T-helper 22 cell (primary cell): Measurements from ENCODE around the gene SYNJ1.
A peak's percentile ranks its signal among the peaks of the same experiment; 100 is the strongest.
"Not testable (repeated sequence)": the region's sequence is repeated elsewhere in the genome, so short reads cannot be mapped to it uniquely, and the experiment has no call there.

ENCODE experiments used
- DNase-seq: peaks from one replicate; pipeline ENCODE4 v3.0.0-alpha.2; 2020; ENCODE audit warnings: low read depth

Gene SYNJ1

DNA sequence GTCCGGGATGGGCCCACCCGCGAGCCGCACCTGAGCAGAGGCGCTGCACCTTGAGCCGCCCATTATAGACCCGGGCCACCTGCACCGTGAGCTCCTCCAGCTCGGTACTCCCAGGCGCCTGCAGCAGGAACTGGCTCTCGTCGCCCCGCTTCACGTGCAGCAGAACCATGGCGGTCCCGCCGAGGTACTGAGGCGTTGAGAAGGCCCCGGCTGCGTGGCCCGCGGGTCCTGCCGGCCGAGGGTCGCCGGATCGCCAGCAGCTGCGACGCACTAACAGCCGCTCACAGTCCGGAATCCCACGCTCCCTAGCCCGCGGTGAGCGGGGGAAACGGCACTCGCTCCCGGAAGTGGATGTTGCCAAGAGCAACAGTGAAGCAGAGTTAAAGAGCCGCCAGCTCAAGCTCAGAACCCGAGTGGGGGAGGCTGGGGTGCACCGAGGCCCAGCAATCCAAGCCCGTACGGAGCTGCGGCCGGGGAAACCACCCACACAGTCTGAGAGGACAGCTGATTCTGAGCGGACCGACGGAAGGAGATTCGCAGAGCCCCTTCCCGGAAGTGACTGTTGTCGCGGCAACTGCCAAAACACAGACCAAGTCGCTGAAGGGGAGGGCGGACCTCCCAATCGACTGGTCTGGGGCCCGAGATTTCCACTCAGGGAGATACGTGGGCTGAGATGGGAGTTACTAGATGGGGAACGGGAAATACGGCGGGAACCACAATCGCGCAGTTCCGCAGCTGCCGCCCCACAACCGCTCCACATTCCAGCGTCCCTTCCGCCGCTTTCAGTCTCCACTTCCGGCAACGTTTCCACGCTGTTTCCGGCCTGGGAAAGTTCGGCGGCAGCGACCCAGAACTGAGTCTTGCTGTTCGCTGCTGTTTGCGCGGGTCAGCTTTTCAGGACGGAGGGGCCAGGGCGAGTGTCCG is 115.5 kb downstream of the SYNJ1 start, which contains the start of gene CFAP298:
CFAP298 (minus strand) TSS at position 303 of the 924 bp plus-strand sequence; CDS start at position 169, 134 bp downstream.
- peak; percentile 89 for DNase-seq

- DNase-seq: peak; percentile 6
Observed at GRCh38 chr21:32611471-32611997, 116.3 kb downstream of the SYNJ1 start.

DNA sequence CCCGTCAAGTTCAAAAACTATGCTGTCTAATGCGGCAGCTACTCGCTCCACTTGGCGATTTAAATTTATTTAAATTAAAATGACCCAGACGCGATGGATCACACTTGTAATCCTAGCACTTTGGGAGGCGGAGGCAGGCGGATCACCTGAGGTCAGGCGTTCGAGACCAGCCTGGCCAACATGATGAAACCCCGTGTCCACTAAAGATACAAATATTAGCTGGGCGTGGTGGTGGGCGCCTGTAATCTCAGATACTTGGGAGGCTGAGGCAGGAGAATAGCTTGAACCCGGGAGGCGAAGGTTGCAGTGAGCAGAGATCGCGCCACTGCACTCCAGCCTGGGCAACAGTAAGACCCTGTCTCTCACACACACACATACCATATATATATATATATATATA is 116.9 kb downstream of the SYNJ1 start:
- DNase-seq: not testable (repeated sequence)

- DNase-seq: no peak
Observed at GRCh38 chr21:32608851-32609250, 119.0 kb downstream of the SYNJ1 start.

DNA sequence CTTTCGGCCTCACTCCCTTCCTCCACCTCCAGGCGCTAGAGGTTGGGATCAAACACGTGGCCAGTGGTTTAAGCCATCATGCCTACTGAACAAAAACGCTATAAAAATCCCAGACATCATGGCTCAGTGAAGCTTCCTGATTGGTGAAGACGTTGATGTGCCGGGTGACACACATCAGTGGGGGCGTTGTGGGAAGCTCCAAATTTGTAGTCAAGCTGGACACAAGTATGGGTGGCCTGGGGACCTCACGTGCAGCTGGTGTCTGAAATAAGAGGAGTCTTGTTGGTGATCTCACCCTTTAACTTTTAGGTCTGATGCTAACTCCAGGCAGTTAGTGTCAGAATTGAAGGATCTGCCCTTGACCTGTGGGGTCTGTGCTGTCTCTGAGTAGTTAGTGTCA is 122.3 kb downstream of the SYNJ1 start:
- no peak for DNase-seq

DNA sequence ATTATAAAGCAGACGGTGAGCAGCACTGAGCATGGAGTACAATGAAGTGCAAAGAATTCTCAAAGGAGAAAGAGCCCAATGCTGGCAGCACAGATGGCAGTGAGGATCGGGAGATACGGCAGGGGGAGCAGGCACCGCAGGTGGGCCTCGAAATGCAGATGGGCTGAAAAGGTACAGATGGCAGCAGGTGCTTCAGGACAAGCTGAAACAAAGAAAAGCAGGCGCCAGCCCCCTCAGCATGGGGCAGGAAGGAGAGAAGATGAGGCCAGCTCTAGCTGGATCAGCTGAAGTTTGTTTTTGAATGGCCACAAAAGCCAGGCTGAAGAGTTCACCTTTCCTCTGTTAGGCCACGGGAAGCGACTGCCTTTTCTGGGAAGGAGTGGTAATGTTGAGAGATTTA is 123.3 kb downstream of the SYNJ1 start:
- DNase-seq: no peak

DNA sequence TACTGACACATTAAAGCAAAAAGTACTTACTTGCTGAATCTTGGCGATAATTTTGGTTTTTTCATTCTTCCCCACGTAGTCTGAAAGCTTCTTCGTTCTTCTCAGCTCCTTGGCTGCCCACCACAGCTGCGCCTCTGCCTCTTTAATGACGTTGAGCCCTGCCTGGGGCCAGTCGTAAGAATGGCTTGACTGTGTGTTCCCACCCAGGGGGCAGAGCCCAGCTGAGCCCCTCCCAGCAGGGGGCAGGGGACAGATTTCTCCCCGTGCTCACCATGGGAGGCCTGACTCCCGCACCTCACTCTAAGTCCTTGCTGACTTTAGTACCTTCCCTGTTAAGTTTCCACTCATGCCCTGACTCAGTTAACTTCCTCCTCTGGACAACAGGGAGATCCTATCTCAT is 124.7 kb downstream of the SYNJ1 start:
- DNase-seq: no peak

DNA sequence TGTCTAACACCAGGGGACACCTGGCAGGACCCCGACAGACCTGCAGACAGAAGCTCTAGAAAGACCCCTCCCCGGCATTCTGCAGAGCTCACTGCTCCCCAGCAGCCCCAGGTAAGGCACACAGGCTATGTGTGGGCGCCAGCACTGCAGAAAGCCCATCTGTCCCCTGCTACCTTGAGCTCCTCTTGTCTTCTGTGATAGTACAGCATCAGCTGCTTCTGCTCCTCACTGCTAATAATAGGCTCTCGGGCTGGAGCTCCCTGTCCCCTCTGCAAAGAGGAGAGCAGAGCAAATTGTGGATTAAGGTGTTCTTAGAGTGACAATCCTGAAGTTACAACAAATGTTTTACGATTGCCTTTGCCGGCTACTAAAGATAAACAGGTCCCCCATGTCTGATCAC is 125.7 kb downstream of the SYNJ1 start:
- no peak for DNase-seq

GRCh38 chr21:32599526-32599925 is 128.3 kb downstream of the SYNJ1 start:
- no peak for DNase-seq

DNA sequence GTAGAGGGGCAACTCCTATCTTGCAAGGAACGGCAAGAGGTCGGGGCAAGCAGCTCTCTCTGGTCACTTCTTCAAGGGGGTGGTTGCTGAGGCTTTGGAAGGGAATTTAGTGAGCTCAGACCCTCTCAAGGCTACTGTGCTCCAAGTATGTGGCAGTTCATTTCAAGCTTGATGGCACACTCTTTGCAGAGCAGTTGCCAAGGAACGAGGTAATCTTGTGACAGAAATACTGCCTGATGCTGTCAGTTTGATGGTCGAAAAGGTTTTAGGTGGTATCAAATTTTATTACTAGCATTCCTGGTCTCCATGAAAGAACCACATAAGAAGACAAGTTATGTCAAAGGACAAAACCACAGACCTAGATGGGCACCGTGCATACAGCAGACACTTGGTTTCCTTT is 128.7 kb downstream of the SYNJ1 start:
- no peak for DNase-seq

DNA sequence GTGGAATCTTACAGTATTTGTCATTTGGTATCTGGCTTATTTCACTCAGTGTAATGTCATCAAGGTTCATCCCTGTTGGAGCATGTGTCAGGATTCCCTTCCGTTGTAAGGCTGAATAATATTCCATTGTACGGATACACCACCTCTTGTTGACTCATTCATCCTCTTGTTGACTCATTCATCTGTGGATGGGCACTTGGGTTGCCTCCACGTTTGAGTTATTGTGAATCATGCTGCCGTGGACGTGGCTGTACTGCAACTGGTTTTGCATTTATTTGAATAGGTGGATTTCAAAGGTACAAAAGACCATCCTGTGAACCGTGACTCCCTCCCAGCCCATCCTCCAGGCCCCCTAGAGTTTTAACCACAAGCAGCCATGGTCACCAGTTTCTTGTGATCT is 130.6 kb downstream of the SYNJ1 start:
- no peak for DNase-seq

- DNase-seq: no peak
Observed at GRCh38 chr21:32595431-32595830, 132.4 kb downstream of the SYNJ1 start.

- DNase-seq: no peak
Observed at GRCh38 chr21:32593690-32594089, 134.1 kb downstream of the SYNJ1 start.

- DNase-seq: no peak
Observed at GRCh38 chr21:32592929-32593502, 134.8 kb downstream of the SYNJ1 start.

- no peak for DNase-seq
Observed at GRCh38 chr21:32590130-32590529, 137.7 kb downstream of the SYNJ1 start.

GRCh38 chr21:32587651-32588050 is 140.2 kb downstream of the SYNJ1 start:
- DNase-seq: no peak

GRCh38 chr21:32587120-32587519 is 140.7 kb downstream of the SYNJ1 start:
- DNase-seq: no peak

- no peak for DNase-seq
Observed at GRCh38 chr21:32585970-32586369, 141.8 kb downstream of the SYNJ1 start.

GRCh38 chr21:32585042-32585710 is 142.6 kb downstream of the SYNJ1 start, which contains the start of gene TCP10L:
TSS of gene TCP10L (minus strand) at chr21:32585523. CDS start at chr21:32584304, 1,219 bp downstream.
- DNase-seq: no peak

DNA sequence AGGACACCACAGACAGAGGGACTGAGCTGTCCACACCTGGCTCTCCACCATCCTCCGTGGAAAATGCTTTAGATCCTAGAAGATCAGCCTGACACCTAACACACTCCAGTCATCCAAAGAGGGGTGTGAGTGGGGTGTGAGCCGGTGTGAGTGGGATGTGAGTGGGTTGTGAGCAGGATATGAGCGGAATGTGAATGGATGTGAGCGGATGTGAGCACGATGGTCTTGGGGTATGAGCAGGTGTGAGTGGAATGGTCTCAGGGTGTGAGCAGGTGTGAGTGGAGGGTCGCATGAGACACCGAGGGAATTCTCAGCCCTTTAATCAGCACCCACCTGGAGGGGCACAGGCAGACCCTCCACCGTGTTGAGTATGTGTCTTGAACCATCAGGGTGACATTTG is 143.3 kb downstream of the SYNJ1 start:
- no peak for DNase-seq

DNA sequence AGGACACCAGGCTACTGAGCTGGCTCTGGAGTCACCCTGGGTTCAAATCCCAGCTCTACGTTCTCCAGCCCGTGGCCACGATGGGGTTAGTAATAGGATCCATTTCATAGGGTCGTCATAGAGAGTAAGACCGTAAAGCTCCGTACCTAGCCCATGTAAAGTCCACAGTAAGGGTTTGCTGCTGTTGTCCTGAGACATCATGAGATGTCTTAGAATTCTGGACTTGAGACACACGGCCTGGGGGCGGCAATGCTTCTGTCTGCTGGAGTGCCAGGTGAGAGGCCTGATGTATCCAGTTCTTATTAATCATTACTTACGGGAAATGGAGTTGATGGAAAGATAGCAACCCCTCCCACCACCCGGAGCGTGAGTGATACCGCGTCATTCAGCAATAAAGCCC is 146.1 kb downstream of the SYNJ1 start:
- DNase-seq: no peak

GRCh38 chr21:32580949-32581348 is 146.9 kb downstream of the SYNJ1 start:
- DNase-seq: no peak
